Mesodermal cell (in vitro differentiated cells): ENCODE data around the gene GNG2.

Experiments used
- H3K27ac ChIP-seq: 2 replicates; pipeline ENCODE4 v1.7.0; 2013; ENCODE audit warnings: mild to moderate bottlenecking, low read depth, low read length, moderate library complexity; ENCODE audit not compliant: severe bottlenecking
- H3K36me3 ChIP-seq: 2 replicates; pipeline ENCODE4 v1.7.1; 2013; ENCODE audit warnings: mild to moderate bottlenecking, low read length, moderate library complexity; ENCODE audit not compliant: control insufficient read depth, insufficient read depth
- H3K4me1 ChIP-seq: one replicate; pipeline ENCODE4 v1.7.1; 2013; ENCODE audit warnings: mild to moderate bottlenecking, low read length; ENCODE audit not compliant: insufficient read depth, control insufficient read depth, poor library complexity, severe bottlenecking
- H3K4me3 ChIP-seq: 2 replicates; pipeline ENCODE4 v1.7.0; 2013; ENCODE audit warnings: low read length, control low read depth, mild to moderate bottlenecking; ENCODE audit not compliant: insufficient read depth, poor library complexity, severe bottlenecking; ENCODE audit errors: extremely low read depth
- H3K9me3 ChIP-seq: 2 replicates; pipeline ENCODE4 v1.7.1; 2013; ENCODE audit warnings: mild to moderate bottlenecking, low read length, moderate library complexity; ENCODE audit not compliant: control insufficient read depth
- WGBS, 2 experiments: methylation state at CpG; one replicate each; pipeline ENCODE4 v1.1.5; 2013; ENCODE audit warnings: missing lambda C conversion rate in 2 of 2; ENCODE audit not compliant: insufficient coverage in 2 of 2; 5-methylcytosine and 5-hydroxymethylcytosine counted together

The GNG2 gene

GRCh38 chr14:51993285-51993920 is 133.0 kb downstream of the GNG2 start:
- no peaks in the 10 kb centered on the region for H3K9me3 ChIP-seq
- H3K4me3 ChIP-seq: no peak overlapping the region
- H3K27ac ChIP-seq: no peak overlapping the region
- WGBS, 2 experiments: 100% methylated on average over 1 to 2 of the region's 3 CpGs
- H3K36me3 ChIP-seq: peaks cover 33% of the 10 kb centered on the region
- H3K4me1 ChIP-seq: peaks cover 4% of the 10 kb centered on the region

- Histone ChIP-seq H3K4me3 (no peak overlapping the region), H3K36me3 (peaks cover 56% of the 10 kb centered on the region), H3K9me3 (no peaks in the 10 kb centered on the region), H3K4me1 (no peaks in the 10 kb centered on the region), H3K27ac (no peak overlapping the region)
- WGBS, 2 experiments: 0% methylated on average over 1 of the region's 4 CpGs; no CpG with 5 or more reads in 1 of the 2 experiments
Measured at GRCh38 chr14:51996148-51996746, 135.8 kb downstream of the GNG2 start.

- Histone ChIP-seq H3K9me3 (no peaks in the 10 kb centered on the region), H3K27ac (no peak overlapping the region), H3K4me1 (no peaks in the 10 kb centered on the region), H3K36me3 (peaks cover 63% of the 10 kb centered on the region), H3K4me3 (no peak overlapping the region)
Measured at GRCh38 chr14:51998348-51998747, 137.9 kb downstream of the GNG2 start.

- H3K36me3 ChIP-seq: peaks cover 70% of the 10 kb centered on the region
- no peak overlapping the region for H3K27ac ChIP-seq
- H3K4me1 ChIP-seq: no peaks in the 10 kb centered on the region
- H3K9me3 ChIP-seq: no peaks in the 10 kb centered on the region
- no peak overlapping the region for H3K4me3 ChIP-seq
- 86 to 100% methylated on average over 1 of the region's 2 CpGs for WGBS, 2 experiments
Measured at GRCh38 chr14:51999084-51999483, 138.7 kb downstream of the GNG2 start.

GRCh38 chr14:52000019-52000582 is 139.7 kb downstream of the GNG2 start:
- H3K4me1 ChIP-seq: no peaks in the 10 kb centered on the region
- H3K27ac ChIP-seq: no peak overlapping the region
- H3K9me3 ChIP-seq: no peaks in the 10 kb centered on the region
- no peak overlapping the region for H3K4me3 ChIP-seq
- H3K36me3 ChIP-seq: peaks cover 71% of the 10 kb centered on the region
- no CpG with 5 or more reads among the region's 3 CpGs for WGBS, 2 experiments

GRCh38 chr14:52000696-52001095 is 140.3 kb downstream of the GNG2 start:
- H3K4me1 ChIP-seq: no peaks in the 10 kb centered on the region
- H3K27ac ChIP-seq: no peak overlapping the region
- H3K9me3 ChIP-seq: no peaks in the 10 kb centered on the region
- peaks cover 72% of the 10 kb centered on the region for H3K36me3 ChIP-seq
- H3K4me3 ChIP-seq: no peak overlapping the region
- WGBS, 2 experiments: 94 to 100% methylated on average over 1 to 3 of the region's 3 CpGs

- H3K4me1 ChIP-seq: no peaks in the 10 kb centered on the region
- no peak overlapping the region for H3K4me3 ChIP-seq
- no peak overlapping the region for H3K27ac ChIP-seq
- WGBS, 2 experiments: 94% methylated on average over 2 of the region's 4 CpGs; no CpG with 5 or more reads in 1 of the 2 experiments
- peaks cover 80% of the 10 kb centered on the region for H3K36me3 ChIP-seq
- H3K9me3 ChIP-seq: no peaks in the 10 kb centered on the region
Measured at GRCh38 chr14:52002542-52002941, 142.1 kb downstream of the GNG2 start.

- Histone ChIP-seq H3K9me3 (no peaks in the 10 kb centered on the region), H3K36me3 (peaks cover 84% of the 10 kb centered on the region), H3K4me1 (no peaks in the 10 kb centered on the region), H3K4me3 (no peak overlapping the region), H3K27ac (no peak overlapping the region)
- 89 to 92% methylated on average over 2 of the region's 3 CpGs for WGBS, 2 experiments
Measured at GRCh38 chr14:52003324-52003723, 142.9 kb downstream of the GNG2 start.

GRCh38 chr14:52005625-52006024 is 145.2 kb downstream of the GNG2 start:
- H3K9me3 ChIP-seq: no peaks in the 10 kb centered on the region
- H3K27ac ChIP-seq: no peak overlapping the region
- WGBS, 2 experiments: no CpG with 5 or more reads among the region's 2 CpGs
- H3K4me3 ChIP-seq: no peak overlapping the region
- peaks cover 87% of the 10 kb centered on the region for H3K36me3 ChIP-seq
- H3K4me1 ChIP-seq: no peaks in the 10 kb centered on the region

GRCh38 chr14:52006361-52006760 is 145.9 kb downstream of the GNG2 start:
- WGBS, 2 experiments: 97 to 100% methylated on average over 3 of the region's 3 CpGs
- Histone ChIP-seq H3K4me1 (no peaks in the 10 kb centered on the region), H3K27ac (no peak overlapping the region), H3K9me3 (no peaks in the 10 kb centered on the region), H3K4me3 (no peak overlapping the region), H3K36me3 (peaks cover 89% of the 10 kb centered on the region)

- Histone ChIP-seq H3K36me3 (peaks cover 89% of the 10 kb centered on the region), H3K27ac (no peak overlapping the region), H3K9me3 (no peaks in the 10 kb centered on the region), H3K4me3 (no peak overlapping the region), H3K4me1 (no peaks in the 10 kb centered on the region)
- no CpG with 5 or more reads among the region's 1 CpG for WGBS, 2 experiments
Measured at GRCh38 chr14:52007211-52007610, 146.8 kb downstream of the GNG2 start.
